HG02970 (cell line): ENCODE results near the gene POGZ.
A peak's percentile ranks its signal among the peaks of the same experiment; 100 is the strongest.
"Not testable (repeated sequence)": the region's sequence is repeated elsewhere in the genome, so short reads cannot be mapped to it uniquely, and the experiment has no call there.

Experiments
- ATAC-seq: cut with Tn5 transposase; IDR thresholded peaks from one replicate; pipeline ENCODE4 v1.9.1; 2021; ENCODE audit warnings: mild to moderate bottlenecking, moderate library complexity, moderate number of reproducible peaks; ENCODE audit not compliant: unreplicated experiment, low FRiP score

Gene POGZ

DNA sequence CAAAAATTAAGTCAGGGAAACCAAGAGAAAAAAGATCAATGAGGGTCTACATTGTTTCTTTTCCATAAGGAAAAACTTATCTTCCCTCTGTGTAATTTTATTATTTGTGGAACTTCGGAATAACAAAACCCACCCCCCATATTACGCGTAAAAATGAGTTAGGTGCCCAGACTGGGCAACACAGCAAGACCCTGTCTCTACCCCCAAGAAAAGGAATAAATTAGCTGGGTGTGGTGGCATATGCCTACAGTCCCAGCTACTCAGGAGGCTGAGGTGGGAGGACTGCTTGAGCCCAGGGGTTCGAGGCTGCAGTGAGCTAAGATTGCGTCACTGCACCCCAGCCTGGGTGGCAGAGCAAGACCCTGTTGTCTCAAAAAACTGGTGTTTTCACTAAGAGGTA is 39.5 kb downstream of the POGZ start:
- ATAC-seq, result no peak

DNA sequence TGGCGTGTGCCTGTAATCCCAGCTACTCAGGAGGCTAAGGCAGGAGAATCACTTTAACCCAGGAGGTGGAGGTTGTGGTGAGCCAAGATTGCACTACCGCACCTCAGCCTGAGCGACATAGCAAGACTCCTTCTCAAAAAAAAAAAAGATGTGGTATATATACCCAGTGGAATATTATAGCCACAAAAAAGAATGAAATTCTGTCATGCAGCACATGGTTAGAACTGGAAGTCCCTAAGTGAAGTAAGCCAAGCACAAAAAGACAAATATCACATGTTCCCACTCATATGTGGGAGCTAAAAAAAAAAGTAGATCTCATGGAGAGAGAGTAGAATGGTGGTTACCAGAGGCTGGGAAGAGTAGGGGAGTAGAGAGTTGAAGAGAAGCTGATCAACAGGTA is 41.2 kb downstream of the POGZ start:
- no peak for ATAC-seq

DNA sequence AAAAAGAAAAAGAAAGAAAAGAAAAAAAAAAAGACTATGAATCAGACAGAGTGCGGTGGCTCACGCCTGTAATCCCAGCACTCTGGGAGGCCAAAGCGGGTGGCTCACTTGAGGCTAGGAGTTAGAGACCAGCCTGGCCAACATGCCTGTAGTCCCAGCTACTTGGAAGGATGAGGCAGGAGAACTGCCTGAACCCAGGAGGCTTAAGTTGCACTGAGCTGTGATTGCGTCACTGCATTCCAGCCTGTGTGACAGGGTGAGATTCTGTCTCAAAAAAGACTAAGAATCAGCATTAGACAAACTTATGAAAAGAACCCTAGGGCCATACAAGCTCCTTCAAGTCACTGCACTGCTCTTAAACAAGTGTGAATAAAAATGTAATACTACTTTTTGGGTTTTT is 43.1 kb downstream of the POGZ start:
- ATAC-seq, result no peak

DNA sequence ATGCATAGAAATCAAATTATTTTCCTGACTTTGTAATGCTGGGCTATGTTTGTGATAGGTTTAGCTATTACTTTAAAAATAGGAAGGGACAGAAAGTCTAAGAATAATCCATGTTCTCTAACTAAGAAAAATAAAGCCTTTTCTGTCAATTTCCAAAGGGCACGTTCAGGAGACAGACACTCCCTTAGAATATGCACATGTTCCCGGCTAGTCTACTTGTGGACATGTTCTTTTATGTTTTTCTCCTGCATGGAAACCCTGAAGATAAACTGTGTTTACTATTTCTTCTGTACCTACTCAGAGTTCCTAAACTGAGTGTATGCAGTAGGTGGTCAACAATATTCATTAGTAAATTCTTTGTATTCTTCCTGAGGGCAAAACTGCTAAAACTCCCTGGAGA is 47.4 kb downstream of the POGZ start:
- ATAC-seq, result no peak

DNA sequence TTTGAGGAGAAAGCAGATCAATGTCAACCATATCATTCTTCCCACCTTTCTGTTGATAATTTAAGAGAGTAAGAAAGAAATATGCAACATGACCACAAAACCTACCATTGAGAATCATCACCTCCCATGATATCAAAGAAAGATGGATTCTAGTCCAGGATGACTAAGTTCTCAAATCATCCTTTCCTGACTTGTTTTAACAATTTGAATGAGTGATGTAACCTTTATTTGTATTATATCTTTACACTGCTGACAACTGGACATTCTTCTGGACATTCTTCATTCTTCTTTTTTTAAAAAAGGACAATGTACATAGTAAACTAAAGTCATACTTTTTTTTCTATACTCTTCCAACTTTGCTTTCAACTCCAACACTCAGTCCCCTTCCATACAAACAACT is 50.4 kb downstream of the POGZ start:
- ATAC-seq, result no peak

DNA sequence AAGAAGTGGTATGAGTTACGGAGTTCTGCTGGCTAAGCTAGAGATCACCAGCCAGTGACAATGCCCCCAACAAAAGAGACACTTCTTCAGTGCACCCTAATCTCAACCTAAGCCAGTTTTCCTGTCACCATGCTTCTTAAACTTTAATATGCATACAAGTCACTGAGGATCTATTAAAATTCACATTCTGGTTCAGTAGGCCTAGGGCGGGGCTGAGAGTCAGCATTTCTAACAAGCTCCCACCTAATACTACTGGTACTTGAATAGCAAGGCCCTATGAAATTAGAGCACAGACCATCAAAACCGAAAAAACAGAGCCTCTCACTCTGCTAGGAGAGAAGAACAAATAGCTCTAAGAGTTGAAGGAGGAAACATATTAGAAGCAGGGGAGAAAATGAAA is 52.0 kb downstream of the POGZ start:
- ATAC-seq, result no peak

DNA sequence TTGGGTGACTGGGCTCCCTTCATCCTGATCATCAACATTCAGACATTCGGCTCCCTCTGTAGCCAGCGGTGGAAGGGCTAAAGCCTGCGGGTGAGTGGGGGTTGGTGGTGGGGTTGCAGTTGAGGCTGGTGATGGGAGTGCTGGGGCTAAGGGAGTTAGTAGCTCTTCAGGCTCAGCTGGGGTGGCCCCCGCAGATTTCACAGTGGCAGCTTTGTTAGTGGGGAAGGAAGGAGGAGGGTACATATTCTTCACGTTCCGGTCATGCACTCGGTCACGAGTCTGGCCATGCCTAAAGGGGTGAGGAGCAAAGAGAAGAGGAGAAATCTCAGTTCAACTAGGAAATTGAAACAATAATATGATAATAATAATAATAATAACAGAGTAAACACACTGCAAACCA is 53.1 kb downstream of the POGZ start:
- ATAC-seq, result no peak

DNA sequence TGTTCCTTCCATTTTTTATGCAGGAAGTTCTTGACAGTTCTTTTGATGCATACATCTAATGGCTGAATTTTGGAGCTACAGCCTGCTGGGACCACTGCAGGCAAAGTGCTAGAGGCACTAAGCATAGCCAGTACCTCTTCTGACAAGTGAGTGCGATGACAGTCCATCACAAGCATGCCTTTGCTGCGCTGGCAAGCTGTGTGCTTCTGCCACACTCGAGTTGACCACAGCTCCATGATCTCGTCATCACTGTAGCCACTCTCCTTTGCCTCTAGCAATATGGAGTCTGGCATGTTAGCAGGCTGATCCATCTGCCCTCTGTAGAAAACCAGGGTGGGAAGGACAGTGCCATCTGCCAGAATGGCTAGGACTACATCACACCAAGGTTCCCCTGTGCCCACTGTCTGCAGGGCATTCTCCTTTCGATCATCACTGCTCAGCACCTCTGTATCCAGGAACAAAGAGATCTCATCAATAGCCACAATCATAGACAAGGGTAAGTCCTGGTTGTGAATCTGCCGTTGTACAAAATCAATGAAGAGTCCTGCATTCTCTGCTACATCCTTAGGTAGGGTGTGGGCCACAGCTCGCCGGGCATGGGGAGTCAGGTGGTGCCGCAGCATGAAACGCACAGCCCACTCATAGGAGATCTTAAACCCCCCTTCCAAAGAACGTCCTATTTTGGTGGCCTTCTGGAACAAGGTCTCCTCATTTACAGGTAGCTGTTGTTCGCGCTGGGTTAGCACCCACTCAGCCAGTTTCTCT is 53.9 kb downstream of the POGZ start:
- no peak for ATAC-seq

DNA sequence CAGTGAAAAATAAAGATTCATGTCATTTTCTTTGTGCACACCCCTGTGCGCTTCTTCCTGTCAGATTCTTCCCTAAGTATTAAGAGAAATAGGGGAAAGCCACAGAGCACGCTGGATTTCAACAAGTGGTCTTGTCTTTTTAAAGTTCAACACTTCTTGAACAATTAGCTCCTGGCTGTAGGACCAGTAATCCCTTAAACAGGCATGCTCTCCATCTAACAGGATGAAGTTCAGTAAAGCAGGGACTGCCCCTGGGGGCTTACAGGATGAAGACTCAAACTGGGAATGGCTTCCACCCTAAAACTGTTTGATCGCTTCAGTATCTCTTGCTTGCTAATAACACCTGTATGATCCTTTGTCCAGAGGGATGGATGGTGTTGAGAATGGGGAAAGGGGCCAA is 55.7 kb downstream of the POGZ start:
- no peak for ATAC-seq

DNA sequence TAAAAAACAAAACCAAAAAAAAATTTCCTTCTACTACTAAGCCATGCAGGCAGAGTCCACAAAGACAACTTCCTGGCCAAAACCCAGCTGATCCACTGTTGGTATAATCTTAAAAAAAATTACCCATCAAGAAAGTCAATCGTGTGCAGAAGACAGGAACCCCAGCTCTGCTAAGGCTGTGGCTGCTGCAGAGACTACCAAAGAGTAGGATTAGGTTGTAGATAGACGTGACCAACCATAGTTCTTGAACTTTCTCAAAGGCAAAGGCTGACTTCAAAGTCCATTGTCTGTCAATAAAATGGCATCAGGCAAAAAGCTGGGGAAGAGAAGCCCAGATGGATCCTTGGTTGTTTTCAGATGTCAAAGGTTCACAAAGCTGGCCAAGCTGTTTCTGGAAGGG is 56.5 kb downstream of the POGZ start:
- ATAC-seq, result no peak

DNA sequence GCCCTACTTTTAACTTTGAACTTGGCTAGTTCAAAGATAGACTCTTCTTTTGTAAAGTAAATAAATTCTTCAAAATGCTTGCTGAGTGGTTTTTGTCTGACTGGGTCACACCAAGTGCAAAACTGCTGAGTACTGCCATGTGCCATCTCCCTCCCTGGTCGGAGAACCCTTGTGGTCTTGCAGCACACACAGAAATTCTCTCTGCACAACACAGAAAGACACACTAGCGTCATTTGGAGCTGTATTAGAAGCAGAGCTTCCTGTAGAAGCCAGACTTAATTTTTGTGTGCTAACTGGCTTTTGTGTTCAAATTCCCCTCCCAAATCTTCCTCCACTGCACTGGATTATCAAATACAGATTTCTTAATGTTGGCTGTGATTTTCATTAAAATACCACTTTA is 57.4 kb downstream of the POGZ start:
- ATAC-seq, result no peak

DNA sequence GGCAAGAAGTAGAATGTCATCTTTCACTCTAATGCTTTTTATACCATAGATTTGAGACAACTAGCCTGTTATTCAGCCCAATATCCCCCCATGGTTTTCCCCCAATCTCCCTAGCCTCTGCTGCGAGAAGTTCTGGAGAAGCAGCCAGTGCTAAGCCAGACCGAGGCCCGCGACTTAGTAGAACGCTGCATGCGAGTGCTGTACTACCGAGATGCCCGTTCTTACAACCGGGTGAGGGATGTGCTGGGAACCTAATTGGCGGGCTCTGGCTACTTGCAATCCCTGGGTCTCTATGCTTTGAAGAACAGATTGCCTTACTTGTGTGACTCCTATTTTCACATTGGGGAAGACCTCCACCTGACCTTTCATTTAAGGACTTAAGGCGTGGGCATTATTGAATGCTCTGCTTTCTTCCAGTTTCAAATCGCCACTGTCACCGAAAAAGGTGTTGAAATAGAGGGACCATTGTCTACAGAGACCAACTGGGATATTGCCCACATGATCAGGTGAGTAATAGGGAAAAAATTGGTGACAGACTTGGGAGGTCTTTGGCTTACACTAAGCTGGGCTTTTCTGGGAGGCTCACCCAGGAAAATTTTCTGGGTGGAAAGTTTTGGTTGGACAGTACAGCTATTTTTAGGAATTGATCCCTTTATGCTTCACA is 58.0 kb downstream of the POGZ start:
- no peak for ATAC-seq

DNA sequence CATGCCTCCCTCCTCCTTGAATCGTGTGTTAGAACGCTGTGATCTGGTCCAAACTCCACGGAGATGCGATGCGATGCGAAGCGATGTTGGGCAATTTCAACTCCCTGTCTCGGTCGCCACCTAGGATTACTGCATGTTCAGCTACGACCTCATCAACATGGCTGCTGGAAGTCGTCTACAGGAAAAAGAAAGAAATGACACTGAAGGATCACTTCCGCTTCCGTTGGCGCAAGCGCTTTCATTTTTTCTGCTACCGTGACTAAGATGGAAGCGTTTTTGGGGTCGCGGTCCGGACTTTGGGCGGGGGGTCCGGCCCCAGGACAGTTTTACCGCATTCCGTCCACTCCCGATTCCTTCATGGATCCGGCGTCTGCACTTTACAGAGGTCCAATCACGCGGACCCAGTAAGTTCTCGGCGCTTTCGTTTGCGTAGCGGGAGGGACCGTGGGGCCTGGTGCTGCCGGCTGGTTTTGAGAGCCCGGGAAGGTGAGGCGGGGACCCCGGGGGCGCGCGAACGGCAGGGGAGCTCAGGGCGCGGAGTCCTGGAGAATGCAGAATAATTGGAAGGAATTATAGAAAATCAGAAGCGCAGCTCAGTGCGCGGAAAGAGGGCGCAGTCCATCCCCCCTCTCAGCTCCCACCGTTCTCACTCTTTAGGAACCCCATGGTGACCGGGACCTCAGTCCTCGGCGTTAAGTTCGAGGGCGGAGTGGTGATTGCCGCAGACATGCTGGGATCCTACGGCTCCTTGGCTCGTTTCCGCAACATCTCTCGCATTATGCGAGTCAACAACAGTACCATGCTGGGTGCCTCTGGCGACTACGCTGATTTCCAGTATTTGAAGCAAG is 59.7 kb downstream of the POGZ start, which contains the start of gene PSMB4:
Gene PSMB4 (plus strand): TSS at position 250 of the 848 bp plus-strand sequence. CDS start 15 bp downstream, at position 265.
- peak; percentile 56 for ATAC-seq

DNA sequence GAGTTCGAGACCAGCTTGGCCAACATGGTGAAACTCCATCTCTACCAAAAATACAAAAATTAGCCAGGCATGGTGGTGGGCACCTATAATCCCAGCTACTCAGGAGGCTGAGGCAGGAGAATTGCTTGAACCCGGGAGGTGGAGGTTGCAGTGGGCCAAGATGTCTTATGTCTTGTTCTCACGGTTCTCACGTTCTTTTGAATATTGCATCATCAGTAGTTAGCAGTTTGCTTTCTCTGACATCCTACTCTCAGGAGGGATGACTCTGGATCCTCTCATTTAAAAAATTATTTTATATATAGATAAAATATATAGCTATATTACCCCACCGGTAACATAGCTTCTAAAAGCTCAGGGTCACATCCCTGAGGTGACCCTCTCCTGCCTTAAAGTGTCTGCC is 63.0 kb downstream of the POGZ start:
- ATAC-seq, result not testable (repeated sequence)

DNA sequence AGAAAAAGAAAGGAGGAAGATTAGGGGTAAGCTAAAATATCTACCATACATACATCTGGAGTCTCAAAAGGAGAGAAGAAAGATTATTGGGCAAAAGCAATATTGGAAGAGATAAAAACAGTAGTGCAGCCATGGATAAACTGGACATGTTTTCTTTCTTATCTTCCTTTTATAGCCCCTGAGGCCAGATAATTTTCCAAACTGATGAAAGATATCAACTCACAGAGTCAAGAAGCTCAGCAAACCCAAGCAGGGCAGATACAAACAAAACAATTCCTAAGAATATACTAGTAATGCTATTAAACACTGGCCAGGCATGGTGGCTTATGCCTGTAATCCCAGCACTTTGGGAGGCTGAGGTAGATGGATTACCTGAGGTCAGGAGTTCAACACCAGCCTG is 65.7 kb downstream of the POGZ start:
- ATAC-seq, result no peak

DNA sequence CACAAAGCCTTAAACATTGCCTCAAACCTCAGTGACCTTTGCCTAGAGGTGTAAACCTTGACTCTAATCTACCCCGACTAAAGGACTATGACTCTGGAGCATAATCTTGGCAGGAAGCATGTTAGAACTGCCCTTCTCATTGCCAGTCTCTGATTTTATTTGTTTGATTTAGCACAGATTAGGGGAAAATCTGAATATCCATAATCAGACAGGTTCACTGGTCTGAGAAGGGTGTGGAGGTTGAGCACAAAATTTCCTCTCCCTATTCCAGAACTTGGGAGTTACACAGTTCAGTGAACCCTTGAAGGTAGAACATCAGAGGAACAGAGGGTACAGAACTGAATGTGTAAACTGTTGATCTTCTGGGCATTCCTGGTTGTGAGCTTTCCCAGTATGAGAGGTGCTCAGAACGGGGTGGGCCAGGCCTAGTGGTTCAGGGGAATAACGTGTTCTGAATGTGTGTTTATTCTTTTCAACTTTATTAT is 68.2 kb downstream of the POGZ start:
- ATAC-seq, result no peak

DNA sequence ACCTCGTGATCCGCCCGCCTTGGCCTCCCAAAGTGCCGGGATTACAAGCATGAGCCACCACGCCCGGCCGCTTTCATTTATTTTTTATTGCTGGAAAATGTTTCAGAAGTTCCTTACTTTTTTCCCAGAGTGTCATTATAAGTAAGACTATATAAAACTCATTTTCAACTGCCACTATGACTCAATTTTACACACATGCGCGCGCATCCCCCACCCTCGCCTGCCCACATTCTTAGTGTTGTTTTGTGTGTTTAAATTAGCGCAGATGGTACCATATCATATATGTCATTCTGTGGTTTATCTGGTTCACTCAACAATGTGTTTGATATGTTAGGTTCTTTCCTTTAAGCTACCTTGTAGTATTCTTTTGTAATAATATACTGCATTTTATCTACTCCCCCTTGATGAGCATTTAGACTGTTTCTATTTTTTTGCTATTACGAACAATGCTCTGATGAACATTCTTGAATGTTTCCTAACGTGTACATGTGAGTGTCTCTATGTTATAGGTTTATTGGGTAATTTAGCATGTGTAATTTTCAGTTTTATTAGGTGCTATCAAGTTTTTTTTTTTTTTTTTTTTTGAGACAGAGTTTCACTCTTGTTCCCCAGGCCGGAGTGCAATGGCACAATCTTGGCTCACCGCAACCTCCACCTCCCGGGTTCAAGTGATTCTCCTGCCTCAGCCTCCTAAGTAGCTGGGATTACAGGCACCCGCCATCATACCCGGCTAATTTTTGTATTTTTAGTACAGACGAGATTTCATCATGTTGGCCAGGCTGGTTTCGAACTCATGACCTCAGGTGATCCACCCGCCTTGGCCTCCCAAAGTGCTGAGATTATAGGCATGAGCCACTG is 68.8 kb downstream of the POGZ start:
- ATAC-seq, result not testable (repeated sequence)

DNA sequence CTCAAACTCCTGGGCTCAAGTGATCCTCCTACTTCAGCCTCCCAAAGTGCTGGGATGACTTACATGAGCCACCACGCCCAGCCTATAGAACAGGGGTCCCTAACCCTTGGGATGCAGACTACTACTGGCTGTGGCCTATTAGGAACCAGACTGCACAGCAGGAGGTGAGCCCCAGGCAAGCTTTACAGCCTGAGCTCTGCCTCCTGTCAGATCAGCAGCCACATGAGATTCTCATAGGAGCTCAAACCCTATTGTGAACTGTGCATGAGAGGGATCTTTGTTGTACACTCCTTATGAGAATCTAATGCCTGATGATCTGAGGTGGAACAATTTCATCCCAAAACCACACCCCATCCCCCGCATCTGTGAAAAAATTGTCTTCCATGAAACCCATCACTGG is 73.3 kb downstream of the POGZ start:
- no peak for ATAC-seq

DNA sequence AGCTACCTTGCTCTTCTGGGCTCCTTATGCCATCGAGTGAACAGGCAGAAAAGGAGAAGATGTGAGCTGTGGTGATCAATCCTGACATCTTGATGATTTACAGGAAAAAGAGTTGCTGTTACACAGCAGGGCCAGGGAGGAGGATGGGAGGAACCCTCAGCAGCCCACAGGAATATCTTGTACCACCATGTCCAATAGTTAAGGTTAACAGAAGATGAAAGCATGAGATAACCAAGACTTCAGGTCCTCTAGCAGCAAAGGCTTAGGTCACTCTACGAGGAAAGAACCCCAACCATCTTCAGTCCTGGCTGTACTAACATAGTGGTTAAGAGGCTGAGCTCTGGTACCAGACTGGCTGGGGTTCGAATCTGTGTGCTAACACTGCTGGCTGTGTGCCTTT is 74.7 kb downstream of the POGZ start:
- ATAC-seq, result no peak
